ENCODE results near the gene FBXO42.
A peak's percentile ranks its signal among the peaks of the same experiment; 100 is the strongest.
"Not testable (repeated sequence)": the region's sequence is repeated elsewhere in the genome, so short reads cannot be mapped to it uniquely, and the experiment has no call there.

Gene FBXO42

GRCh38 chr1:16258591-16259135 lies 93.6 kb downstream of the FBXO42 start:
- DNase-seq = no peak

GRCh38 chr1:16257968-16258367 lies 94.3 kb downstream of the FBXO42 start:
- DNase-seq = no peak

- not testable (repeated sequence) for DNase-seq
These were observed 94.7 kb downstream of the FBXO42 start for GRCh38 chr1:16257556-16257955.

DNA sequence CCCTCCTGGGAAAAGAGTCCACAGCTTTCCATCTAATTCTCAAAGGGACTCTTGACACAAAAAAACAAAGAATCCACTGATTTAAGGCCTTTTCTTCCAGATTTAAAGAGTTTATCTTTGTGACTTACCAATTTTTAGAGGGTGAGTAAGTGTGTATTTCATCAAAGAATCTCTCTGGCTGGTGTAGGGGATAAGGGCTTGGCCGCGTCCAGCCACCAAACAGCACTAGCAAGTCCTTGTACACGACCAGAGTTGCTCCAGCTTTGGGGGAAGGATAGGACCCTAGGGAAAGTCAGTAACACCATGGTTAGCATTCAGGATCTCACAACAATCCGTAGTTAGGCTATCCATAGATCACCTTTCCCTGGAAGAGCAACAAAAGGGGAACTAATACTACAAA lies 95.8 kb downstream of the FBXO42 start:
- no peak for DNase-seq

DNA sequence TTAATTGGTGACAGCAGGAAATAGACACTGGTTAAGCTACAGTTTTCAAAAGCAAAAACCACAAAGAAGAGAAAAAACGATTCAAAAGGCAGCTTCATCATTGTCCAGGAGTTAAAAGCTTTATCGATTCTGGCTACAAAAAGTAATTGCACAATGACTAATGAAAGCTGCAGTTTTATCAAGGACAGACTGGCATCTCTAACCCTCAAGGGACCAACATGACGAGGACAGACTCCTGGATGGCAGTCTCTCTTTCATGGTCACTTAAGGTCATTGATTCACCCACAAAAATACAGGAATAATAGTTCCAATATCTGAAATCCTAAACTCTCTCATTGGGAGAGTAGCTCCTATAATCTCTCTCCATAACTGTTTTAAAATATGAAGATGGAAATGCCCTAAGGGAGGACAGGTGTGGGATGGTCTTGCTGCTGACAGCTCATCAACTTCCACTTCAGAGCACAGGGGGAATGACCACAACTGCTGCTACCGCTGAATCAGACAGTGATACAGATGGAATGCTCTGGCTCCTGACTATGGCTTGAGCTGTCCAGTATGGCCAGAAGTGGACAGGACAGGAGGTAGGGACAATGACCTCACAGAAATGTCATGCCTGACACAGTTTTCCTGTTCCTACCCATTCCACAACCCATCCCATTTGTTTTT lies 97.9 kb downstream of the FBXO42 start:
- DNase-seq = peak; percentile 68

GRCh38 chr1:16253332-16253922 lies 98.9 kb downstream of the FBXO42 start:
- DNase-seq = no peak

DNA sequence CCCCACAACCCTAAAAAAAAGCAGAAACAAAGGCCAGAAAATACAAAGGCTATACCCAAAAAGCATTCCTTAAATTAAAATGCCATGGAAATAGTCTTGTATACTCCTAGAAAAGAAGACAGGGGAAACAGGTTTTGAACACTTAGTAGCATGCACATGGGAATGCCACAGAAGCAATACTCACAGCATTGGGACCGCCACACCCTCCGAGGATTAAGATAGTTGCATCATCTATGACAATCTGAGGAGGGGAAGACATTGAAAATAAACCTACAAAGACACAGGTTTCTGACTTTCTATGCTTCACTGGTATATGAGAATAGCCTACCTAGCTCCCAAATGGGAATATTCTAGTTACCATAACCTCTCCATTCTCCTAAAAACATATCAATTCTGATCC lies 99.4 kb downstream of the FBXO42 start:
- no peak for DNase-seq

GRCh38 chr1:16251381-16251780 lies 100.9 kb downstream of the FBXO42 start:
- DNase-seq = no peak

DNA sequence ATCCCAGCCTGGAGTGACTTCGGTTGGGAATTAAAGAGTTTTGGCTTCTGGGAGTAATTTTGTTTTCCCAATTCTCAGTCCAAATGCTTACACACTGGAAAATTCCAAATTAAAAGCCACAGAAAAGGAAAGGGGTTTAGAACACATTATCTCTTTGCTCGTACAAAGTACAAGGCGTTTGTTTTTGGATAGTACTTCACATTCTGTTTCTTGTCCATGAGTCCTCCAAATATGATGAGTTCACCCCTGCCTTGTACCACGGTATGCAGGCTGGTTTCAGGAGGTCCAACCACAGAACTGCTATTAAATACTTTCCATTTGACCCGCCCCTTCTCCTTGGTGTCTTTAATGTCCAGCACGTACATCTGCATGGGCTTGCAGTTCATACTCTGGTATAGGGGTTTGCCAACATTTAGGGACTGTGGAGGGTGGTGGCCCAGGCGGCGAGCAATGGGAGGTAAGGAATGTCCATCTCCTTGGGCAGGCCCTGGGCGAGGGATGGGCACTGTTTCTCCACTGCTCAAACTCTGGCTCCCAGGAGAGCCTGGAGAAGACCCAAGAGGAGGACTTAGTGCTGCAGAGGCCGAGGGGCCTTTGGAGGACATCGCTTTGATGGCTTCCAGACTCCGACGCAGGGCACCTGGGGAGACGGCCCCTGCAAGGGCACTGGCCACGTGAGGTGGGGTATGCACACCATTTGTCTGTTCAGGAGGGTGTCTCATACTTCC lies 101.6 kb downstream of the FBXO42 start:
- no peak for DNase-seq

GRCh38 chr1:16249596-16250241 lies 102.6 kb downstream of the FBXO42 start:
- DNase-seq = no peak

- DNase-seq = peak; percentile 57
These were observed 103.4 kb downstream of the FBXO42 start for GRCh38 chr1:16248603-16249516.

DNA sequence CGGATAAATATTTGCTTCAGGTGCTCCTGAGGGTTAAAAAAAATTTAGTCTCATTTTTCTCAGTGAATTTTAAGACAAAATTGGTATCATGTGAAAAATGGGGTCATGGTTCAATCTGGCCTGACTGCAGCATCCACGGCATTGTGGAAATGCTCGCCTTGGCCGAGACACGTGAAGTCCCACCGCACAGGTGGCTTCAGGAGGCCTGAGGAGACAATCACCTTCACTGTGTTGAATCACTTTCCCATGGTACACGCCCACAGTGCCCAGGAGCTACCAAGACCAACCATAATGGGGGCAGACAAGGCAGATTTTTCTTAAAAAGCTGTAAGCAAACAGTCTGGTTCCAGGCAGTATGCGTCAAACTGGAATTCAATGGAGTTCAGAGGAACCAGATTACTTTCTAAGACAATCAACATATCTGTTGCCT lies 104.3 kb downstream of the FBXO42 start:
- no peak for DNase-seq

- no peak for DNase-seq
These were observed 104.8 kb downstream of the FBXO42 start for GRCh38 chr1:16247441-16247840.

DNA sequence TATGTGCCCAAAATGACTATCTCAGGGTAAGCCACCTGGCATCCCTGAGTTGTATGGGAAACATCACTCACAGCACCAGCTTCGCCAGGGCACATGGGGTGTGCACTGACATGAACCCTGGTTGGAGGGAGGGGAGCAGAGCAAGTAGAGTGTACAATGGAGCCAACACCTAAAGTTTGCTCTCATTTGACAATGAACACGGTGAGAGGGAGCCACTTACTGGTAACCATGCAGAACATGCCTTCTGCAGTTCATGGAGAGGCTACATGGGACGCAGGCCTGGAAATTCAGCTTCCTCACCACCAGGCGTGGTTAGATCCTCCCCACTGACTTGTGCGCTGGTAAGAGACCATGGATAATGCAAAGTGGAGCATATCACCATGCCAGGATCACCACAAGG lies 105.3 kb downstream of the FBXO42 start:
- DNase-seq = no peak

DNA sequence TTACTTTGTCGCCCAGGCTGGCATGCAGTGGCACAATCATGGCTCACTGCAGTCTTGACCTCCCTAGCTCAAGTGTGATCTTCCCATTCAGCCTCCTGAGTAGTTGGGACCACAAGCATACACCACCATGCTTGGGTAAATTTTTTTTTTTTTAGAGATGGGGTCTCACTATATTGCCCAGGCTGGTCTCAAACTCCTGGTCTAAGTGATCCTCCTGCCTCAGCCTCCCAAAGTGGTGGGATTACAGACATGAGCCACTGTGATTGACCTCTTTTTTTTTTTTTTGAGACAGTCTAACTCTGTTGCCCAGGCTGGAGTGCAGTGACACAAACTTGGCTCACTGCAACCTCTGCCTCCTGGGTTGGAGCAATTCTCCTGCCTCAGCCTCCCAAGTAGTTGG lies 106.0 kb downstream of the FBXO42 start:
- not testable (repeated sequence) for DNase-seq

DNA sequence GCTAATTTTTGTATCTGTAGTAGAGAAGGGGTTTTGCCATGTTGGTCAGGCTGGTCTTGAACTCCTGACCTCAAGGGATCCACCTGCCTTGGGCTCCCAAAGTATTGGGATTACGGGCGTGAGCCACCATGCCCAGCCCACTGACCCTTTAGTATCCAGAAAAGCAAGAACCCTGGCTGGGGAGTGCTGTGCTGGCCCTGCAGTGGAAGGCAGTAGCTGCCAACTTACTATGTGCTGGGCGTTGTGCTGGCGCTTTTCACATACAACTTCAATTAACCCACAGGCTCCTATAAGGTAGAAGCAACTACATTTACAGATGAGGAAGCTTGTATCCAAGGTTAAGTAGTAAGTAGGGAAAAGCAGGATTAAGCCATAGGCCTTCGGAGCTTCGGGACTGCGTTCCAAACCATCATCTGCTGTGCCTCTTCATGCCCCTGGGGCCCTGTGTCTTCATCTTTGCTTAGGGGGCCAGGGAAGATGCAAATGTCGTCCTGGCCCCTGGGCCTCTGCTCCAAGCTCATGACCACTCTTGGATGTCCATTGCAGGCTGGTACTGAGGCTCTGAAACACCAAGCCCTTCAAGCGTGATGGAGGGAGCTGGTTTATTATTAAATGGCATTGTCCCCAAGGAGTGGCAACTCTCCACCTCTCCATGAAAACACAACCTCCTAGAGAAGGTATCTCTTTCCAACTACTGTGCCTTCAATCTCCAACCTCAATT lies 106.6 kb downstream of the FBXO42 start:
- DNase-seq = no peak

GRCh38 chr1:16244650-16245285 lies 107.5 kb downstream of the FBXO42 start:
- no peak for DNase-seq

DNA sequence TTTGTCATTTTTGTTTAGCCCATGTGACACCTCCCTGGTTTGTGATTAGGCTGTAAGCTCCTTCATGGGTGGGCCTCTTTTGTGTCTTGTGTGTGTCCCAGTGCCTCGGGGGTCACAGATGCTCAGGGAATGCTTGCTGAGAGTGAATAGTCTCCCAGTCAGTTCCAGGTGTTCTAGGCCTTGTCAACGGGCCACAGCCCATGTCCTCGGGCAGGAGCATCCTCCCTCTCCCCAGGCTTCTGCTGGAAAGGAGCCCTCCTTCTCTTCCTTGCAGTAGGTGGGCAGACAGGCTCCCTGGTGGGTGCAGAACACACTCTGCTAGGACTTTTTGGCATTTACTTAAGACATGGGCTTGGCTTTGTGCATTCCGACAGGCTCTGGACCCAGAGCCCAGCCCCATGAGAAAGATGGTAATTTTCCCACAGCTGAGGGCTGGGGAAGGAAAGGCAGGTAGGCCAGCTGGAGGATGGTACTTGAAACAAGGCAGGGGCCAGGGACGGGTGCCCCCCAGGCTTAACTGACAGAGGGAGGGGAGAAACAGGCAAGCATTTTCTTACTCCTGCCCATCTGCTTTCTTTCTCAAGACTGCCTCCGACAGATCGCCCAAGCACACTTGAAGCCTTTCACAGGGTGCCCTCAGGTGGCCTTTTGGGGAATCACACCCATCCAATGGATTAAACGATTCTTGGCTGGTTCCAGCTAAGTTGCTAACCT lies 108.2 kb downstream of the FBXO42 start:
- peak; percentile 94 for DNase-seq

- no peak for DNase-seq
These were observed 109.1 kb downstream of the FBXO42 start for GRCh38 chr1:16243215-16243610.

- no peak for DNase-seq
These were observed 109.6 kb downstream of the FBXO42 start for GRCh38 chr1:16242556-16243214.

Data from eye (tissue), 1 donor.